ENCODE results near the gene TEKT2.

TEKT2 gene

DNA sequence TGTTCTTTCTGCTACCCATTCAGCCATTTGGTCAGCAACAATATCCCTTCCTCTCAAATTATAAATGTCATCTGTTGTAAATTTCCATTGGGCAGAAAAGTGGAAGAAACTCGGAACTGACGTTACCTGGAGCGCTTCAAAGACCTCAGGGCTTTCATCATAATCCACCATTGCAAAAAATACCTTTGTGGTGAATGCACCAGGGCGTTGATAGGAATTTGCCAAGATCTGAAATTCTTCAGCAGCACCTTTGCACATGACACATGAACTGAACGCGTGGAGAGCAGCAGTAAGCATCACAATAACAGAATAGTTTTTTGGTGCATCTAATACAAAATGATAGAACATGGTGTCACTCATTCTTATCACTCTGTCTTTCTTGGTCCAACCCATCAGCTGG, 3.1 kb upstream of the TEKT2 start:
- TF ChIP-seq, protein P1, sequence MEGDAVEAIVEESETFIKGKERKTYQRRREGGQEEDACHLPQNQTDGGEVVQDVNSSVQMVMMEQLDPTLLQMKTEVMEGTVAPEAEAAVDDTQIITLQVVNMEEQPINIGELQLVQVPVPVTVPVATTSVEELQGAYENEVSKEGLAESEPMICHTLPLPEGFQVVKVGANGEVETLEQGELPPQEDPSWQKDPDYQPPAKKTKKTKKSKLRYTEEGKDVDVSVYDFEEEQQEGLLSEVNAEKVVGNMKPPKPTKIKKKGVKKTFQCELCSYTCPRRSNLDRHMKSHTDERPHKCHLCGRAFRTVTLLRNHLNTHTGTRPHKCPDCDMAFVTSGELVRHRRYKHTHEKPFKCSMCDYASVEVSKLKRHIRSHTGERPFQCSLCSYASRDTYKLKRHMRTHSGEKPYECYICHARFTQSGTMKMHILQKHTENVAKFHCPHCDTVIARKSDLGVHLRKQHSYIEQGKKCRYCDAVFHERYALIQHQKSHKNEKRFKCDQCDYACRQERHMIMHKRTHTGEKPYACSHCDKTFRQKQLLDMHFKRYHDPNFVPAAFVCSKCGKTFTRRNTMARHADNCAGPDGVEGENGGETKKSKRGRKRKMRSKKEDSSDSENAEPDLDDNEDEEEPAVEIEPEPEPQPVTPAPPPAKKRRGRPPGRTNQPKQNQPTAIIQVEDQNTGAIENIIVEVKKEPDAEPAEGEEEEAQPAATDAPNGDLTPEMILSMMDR (conservative IDR thresholded peaks at IDR 0.05; ENCODE audit: control insufficient read depth, insufficient read depth, low read depth, low read length) = no peak
- no peak for DNase-seq (ENCODE audit: low read depth)

DNA sequence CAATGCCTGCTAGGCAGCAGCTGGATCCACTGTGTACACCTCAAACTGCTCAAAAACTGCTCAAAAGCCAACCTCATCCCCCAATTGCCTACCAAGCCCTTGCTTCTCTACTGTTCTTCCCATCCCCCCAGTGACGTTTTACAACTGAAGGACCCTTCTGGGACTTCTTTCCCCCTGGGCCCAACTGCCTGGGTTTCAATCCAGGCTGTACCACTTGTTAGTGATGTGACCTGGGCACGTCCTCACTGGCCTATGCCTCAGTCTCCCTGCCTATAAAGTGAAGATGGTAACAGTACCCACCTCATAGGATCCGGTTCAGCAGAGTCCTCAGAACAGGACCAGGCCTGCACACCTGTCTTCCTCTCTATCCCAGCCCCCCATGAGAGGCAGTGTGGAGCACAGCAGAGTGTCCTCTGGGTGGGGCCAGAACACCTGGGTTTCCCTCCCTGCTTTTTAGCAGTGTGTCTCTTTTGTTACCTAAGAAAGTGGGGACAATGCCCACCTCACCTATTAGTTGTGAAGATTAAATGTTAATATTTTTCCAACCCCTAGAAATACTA, 1.9 kb upstream of the TEKT2 start:
- TF ChIP-seq, protein P1 (conservative IDR thresholded peaks at IDR 0.05; ENCODE audit: control insufficient read depth, insufficient read depth, low read depth, low read length) = no peak

More for the DNA sequence above, 3.1 kb upstream of the TEKT2 start:
- H3K4me3 ChIP-seq (ENCODE audit: control insufficient read depth, low read depth, low read length) = no peak overlapping the region

DNA sequence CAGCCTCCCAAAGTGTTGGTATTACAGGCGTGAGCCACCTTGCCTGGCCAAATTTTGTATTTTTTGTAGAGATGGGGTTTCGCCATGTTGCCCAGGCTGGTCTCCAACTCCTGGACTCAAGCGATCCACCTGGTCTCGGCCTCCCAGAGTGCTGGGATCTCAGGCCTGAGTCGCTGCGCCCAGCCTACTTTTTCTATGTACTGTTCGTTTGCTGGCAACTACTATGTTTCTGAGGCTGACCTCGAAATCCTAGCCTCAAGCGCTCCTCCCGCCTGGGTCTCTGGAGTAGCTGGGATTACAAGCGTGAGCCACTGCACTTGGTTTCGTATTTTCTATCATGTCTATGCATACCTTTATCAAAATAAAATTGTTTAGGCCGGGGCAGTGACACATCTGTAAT, 675 bp upstream of the TEKT2 start:
- no peak for DNase-seq (ENCODE audit: low read depth)
- H3K4me3 ChIP-seq (ENCODE audit: control insufficient read depth, low read depth, low read length) = no peak overlapping the region
- TF ChIP-seq, protein P1 (conservative IDR thresholded peaks at IDR 0.05; ENCODE audit: control insufficient read depth, insufficient read depth, low read depth, low read length) = no peak

More for the DNA sequence above, 1.9 kb upstream of the TEKT2 start:
- DNase-seq (ENCODE audit: low read depth) = no peak
- no peak overlapping the region for H3K4me3 ChIP-seq (ENCODE audit: control insufficient read depth, low read depth, low read length)

DNA sequence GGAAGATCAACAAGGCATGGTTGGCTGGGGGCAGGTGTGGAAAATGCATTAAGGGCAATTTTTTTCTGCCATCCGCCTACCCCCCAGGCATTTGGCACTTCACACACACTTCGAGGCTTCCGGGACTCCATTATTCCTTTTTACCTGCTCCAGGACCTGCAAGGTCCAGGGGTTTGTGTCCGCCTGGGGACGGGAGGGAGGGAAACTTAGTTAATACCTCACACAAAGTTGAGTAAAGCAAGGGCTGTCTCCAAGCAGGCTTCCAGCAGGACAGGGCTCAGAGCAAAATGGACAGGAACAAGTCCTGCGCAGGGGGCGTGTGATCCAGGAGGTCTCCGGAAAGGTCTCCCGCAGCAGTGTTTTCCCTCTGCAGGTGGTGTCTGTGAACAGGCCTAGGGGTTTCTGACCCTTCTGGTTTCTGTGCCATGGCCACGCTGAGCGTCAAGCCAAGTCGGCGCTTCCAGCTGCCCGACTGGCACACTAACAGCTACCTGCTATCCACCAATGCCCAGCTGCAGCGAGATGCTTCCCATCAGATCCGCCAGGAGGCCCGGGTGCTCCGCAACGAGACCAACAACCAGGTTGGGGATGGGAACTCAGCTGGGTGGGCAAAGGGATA, 712 bp downstream of the TEKT2 start:
- TF ChIP-seq, protein P1 (conservative IDR thresholded peaks at IDR 0.05; ENCODE audit: control insufficient read depth, insufficient read depth, low read depth, low read length) = no peak
- peak overlapping the region; percentile 33 for H3K4me3 ChIP-seq (ENCODE audit: control insufficient read depth, low read depth, low read length)
- DNase-seq (ENCODE audit: low read depth) = no peak

DNA sequence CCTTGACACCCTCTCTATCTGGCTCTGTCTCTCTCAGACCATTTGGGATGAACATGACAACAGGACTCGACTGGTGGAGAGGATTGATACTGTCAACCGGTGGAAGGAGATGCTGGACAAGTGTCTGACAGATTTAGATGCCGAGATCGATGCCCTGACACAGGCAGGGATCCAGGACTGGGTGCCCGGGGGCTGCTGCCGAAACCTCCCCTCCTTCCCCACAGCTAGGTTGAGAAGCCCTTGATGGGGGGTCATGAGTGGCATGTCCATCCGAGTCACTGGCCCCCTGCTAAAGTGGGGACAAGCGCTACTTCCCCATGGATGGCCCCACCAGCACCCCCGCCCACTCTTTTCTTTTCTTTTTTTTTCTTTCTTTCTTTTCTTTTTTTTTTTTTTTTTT, 1.2 kb downstream of the TEKT2 start:
- no peak overlapping the region for H3K4me3 ChIP-seq (ENCODE audit: control insufficient read depth, low read depth, low read length)
- DNase-seq (ENCODE audit: low read depth) = no peak
- TF ChIP-seq, protein P1 (conservative IDR thresholded peaks at IDR 0.05; ENCODE audit: control insufficient read depth, insufficient read depth, low read depth, low read length) = no peak

DNA sequence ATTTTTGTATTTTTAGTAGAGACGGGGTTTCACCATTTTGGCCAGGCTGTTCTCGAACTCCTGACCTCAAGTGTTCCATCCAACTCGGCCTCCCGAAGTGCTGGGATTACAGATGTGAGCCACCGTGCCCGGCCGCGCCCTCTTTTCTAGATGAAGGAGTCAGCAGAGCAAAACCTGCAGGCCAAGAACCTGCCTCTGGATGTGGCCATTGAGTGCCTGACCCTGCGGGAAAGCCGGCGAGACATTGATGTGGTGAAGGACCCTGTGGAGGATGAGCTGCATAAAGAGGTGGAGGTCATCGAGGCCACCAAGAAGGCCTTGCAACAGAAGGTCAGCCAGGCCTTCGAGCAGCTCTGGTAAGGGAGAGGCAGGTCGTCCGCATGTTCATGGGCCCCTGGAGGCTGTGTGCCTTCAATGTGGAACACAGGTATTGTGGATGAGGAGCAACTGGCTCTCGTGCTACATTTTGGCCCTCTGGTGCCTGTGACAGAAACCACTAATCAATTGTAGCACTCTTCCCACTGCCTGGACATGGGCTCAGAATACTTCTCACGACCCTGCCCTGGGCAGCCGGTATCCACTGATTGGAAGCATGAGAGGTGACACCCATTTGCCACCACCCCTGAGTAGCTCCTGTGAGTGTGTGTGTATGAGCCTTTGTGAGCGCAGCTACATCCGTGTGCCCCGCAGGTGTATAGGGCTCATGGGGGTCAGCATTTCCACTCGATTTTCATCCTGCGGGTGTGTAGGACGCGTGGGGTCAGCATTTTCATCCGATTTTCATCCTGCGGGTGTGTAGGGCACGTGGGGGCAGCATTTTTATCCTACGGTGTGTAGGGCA, 2.0 kb downstream of the TEKT2 start:
- TF ChIP-seq, protein P1 (conservative IDR thresholded peaks at IDR 0.05; ENCODE audit: control insufficient read depth, insufficient read depth, low read depth, low read length) = no peak
- no peak overlapping the region for H3K4me3 ChIP-seq (ENCODE audit: control insufficient read depth, low read depth, low read length)
- no peak for DNase-seq (ENCODE audit: low read depth)

Measured in fibroblast of mammary gland (primary cell).